ENCODE data around the gene GRIK4.

GRIK4 gene

GRCh38 chr11:120840661-120841060 lies 329.1 kb downstream of the GRIK4 start:
- no peak for DNase-seq (ENCODE audit: low read depth)

DNA sequence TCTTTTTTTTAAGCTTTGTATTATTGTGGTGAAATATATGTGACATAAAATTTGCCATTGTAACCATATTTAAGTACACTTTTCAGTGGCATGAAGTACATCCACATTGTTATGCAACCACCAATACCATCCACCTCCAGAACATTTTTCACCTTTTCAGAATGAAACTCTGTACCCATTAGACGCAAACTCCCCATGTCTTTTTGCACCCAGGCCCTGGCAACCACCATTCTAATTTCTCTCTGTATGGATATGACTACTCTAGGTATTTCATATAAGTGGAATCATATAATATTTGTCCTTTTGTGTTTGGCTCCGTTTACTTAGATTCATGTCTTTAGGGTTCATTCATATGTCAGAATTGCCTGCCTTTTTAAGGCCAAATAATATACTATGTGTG lies 329.5 kb downstream of the GRIK4 start:
- no peak for DNase-seq (ENCODE audit: low read depth)

DNA sequence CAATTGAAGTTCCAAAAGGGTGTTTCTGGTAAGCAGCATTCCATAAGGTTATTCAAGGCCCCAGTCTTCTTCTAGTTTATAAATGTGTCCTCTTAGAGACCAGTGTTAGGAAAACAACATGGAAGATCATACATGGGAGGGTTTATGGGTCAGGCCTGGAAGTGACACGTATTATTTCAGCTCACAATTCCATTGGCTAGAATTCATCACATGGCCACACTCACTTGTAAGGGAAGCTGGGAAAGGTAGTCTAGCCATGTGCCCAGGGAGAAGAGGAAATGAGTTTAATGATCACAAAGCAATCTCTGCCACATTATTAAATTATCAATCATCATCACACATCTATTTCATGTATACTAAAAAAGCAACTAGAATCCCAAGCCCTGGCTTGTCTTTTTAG lies 330.6 kb downstream of the GRIK4 start:
- DNase-seq (ENCODE audit: low read depth): no peak

DNA sequence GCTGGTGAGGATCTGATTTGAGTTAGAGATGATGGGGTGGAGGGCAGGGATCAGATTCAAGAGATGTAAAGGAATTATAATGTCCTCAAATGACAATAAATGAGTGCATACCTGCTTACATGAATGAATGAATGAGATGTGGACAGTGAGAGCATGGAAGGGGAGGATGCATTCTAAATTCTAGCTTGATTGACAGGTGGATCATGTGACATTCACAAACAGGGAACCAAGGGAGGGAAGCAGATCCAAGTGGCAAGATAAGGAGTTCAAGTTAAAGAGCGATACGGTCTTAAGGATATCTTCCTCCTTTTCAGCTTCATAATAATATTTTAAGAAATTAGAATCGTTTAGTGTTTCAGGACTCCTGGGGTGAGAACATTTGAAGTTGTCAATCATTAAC lies 341.9 kb downstream of the GRIK4 start:
- no peak for DNase-seq (ENCODE audit: low read depth)

GRCh38 chr11:120854988-120855387 lies 343.4 kb downstream of the GRIK4 start:
- no peak for DNase-seq (ENCODE audit: low read depth)

DNA sequence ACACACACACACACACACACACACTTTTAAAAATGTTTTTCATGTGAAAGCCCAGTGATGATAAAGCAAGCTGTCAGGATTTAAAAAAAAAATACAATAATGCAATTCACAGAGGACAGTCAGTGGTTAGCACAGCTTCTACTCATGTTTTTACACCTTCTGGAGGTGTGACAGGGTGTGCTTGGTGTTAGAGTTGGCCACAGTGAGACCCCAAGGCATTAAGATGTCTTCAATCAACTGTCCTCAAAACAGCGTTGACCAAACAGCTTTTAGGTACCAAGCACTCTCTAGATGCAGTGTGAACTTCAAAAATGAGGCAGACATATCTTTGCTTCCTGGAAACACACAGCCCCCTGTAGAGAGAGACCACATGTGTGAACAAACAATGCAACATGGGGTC lies 346.0 kb downstream of the GRIK4 start:
- no peak for DNase-seq (ENCODE audit: low read depth)

DNA sequence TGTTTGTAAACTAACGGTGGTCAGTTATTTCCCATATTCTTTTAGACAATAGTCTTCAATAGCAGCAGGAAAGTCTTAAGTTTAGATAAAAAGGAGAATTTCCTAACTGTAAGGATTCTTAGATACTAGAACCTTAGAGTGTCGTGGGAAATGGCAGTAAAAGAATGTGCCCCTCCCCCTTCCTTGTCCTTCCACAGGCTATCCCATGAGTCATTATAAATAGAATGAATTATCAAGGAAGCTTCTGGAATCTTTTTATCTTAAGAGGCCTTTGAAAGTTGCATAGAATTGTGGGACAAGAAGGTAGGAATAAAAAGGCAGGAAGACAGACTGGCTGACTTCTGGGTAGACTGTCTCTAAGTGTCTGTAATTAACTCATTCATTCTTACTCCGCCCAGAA lies 347.2 kb downstream of the GRIK4 start:
- no peak for DNase-seq (ENCODE audit: low read depth)

- no peak for DNase-seq (ENCODE audit: low read depth)
Measured at GRCh38 chr11:120859552-120860295, 348.2 kb downstream of the GRIK4 start.

DNA sequence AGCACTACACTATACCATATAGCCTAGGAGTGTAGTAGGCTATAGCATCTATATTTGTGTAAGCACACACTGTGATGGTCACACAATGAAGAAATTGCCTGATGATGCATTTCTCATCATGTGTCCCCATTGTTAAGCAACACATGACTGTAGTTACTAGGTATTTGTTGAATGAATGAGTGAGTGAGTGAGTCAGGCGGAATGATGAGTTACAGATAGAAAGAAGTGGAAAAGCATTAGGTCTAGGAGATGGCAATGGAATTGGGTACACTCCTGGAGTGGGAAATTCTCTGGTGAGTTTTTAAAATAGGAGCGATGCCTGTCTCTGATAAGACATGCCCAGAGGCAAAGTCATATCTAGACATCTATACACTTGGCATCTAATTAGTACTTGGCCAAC lies 351.8 kb downstream of the GRIK4 start:
- DNase-seq (ENCODE audit: low read depth): no peak

- no peak for DNase-seq (ENCODE audit: low read depth)
Measured at GRCh38 chr11:120867024-120867423, 355.5 kb downstream of the GRIK4 start.

- no peak for DNase-seq (ENCODE audit: low read depth)
Measured at GRCh38 chr11:120867531-120867930, 356.0 kb downstream of the GRIK4 start.

DNA sequence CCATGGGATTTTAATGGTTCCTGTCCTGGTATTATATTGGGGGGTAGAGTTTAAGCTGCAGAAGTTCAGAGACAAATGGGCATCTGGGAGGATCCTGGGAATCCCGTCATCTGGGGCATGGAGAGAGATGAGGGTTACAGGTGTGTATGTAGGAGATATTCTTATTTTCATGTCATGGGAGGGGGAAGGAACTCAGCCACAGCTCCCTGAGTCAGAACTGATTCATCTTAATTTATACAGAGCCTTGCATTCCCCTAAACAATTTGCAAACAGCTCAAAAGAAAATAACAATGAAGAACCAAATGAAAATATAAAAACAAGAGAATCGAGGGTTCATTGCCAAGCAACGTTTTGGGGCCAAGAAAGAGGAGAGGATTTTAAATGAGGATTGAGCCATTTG lies 356.4 kb downstream of the GRIK4 start:
- no peak for DNase-seq (ENCODE audit: low read depth)

- no peak for DNase-seq (ENCODE audit: low read depth)
Measured at GRCh38 chr11:120869097-120869496, 357.5 kb downstream of the GRIK4 start.

DNA sequence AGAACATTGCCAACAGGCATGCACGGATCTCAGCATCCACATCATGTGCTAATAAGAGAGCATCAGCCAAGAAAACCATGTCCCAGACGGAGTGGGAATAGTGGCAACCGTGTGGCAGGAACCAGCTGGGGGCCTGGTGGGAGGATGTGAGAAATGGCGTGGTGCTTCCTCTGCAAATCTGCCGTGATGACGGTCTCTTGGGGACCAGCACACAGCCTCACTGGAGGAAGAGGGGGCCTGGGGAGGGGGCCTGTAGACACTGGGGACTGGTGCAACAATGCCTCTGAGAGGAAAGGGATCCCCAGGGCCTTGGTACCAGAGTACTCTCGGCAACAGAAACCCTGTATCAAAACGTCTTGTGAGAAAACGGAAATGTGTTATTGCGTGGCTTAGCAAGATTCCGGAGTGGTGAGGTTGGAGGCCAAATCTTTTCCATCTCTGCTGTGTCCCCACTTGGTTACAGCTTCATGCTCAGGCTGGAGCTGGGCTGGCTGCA lies 358.0 kb downstream of the GRIK4 start:
- no peak for DNase-seq (ENCODE audit: low read depth)

- DNase-seq (ENCODE audit: low read depth): no peak
Measured at GRCh38 chr11:120871194-120871593, 359.6 kb downstream of the GRIK4 start.

DNA sequence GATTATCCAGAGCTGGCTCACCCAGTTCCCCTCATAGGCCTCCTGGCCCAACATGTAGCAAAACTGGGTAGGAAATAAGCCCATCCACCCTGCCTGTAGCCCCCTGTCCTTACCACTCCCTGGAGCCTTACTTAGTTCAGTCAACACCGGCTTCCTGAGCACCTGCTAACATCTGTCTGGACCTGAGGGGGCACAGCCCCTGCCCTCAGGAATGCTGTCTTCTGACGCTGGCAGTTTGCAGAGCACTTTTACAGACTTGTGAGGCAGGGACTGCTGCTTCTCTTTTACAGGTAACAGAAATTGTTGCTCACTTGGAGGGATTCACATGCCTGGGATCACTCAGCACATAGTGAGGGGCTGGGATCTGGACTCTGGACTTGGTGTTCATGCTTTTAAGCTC lies 360.4 kb downstream of the GRIK4 start:
- DNase-seq (ENCODE audit: low read depth): no peak

DNA sequence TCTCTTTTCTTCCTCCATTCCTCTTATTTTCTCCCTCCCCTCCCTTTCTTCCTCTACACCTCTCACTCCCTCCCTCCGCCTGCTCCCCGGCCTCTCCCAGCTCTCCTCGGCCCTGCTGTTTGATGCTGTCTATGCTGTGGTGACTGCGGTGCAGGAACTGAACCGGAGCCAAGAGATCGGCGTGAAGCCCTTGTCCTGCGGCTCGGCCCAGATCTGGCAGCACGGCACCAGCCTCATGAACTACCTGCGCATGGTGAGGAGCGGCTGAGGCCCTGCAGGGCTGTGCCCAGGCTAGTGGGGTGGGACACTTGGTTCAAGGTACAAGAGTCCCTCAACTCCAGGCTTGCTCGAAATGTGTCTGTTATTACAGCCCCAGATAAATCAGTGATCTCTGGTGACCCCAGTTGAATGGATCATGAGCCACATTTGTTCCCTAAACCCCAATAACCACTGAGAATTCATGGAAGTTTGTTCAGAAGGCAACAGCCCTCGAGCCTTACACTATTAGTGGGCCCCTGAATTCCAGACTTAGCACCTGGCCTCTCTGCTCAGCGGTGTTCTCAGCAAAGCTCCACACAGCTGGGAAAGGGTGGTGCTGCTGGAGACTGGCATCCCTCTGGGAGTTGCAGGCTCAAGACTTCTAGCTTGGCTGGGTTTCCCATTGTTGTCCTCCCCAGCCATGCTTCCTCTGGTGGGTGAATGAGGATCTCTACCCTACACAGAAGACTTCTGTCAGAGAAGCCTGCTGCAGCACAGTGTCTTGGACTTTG lies 362.6 kb downstream of the GRIK4 start:
- DNase-seq (ENCODE audit: low read depth): no peak

DNA sequence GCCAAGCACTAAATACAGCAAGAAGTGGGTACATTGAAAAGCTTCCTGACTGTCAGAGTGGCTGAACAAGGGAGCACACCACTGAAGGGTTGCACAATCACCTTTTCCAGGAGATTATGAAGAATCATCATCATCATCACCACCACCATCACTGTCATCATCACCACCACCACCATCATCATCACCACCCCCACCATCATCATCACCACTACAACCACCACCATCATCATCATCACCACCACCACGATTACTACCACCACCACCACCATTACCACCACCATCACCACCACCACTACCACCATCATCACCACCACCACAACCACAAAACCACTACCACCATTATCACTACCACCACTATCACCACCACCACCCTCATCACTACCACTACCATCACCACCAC lies 364.4 kb downstream of the GRIK4 start:
- no peak for DNase-seq (ENCODE audit: low read depth)

GRCh38 chr11:120877746-120878365 lies 366.3 kb downstream of the GRIK4 start:
- no peak for DNase-seq (ENCODE audit: low read depth)

GRCh38 chr11:120878781-120879180 lies 367.2 kb downstream of the GRIK4 start:
- no peak for DNase-seq (ENCODE audit: low read depth)

- no peak for DNase-seq (ENCODE audit: low read depth)
Measured at GRCh38 chr11:120880498-120881175, 369.1 kb downstream of the GRIK4 start.

DNA sequence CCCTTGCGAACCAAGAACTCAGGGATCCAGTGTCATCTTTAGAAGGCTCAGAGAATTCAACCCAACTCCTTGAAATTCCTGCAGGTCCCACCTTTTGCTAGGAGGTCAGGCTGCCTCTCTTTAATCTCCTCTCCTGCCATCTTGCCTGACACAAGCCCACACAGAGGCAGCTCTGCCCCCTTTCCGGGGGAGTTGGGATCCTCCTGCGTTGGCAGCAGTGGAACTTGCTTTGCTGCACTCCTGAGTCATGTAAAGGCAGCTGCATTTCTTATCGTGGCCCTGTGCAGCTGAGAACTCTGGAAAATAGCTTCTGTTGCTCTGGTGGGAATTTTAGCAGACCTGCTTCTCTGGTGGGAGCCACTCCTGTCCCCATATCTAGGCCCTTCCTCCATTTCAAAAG lies 370.0 kb downstream of the GRIK4 start:
- DNase-seq (ENCODE audit: low read depth): no peak

- DNase-seq (ENCODE audit: low read depth): no peak
Measured at GRCh38 chr11:120882175-120882574, 370.6 kb downstream of the GRIK4 start.

Measured in stimulated activated CD8-positive, alpha-beta memory T cell treated with anti-CD3 and anti-CD28 coated beads, Interleukin-12 subunit alpha, Interleukin-12 subunit beta, amount 100 ng/mL, for 4 hours (primary cell).